PFSK-1 (cell line): ENCODE measurements around the gene SLC2A4.

Experiments
- FOXP2 ChIP-seq: optimal IDR thresholded peaks from 2 replicates; pipeline ENCODE3; 2011; ENCODE audit warnings: borderline replicate concordance, control low read depth, inconsistent platforms; ENCODE audit not compliant: insufficient read depth; ENCODE audit errors: extremely low read length, extremely low read depth
- POLR2AphosphoS5 ChIP-seq: IDR thresholded peaks from 2 replicates; pipeline ENCODE4 v1.6.1; 2012; ENCODE audit warnings: low read depth, mild to moderate bottlenecking, control low read depth, low read length, moderate library complexity
- SIN3A ChIP-seq: IDR thresholded peaks from 2 replicates; pipeline ENCODE4 v1.6.1; 2012; ENCODE audit warnings: mild to moderate bottlenecking, low read length, moderate library complexity, borderline replicate concordance; ENCODE audit not compliant: insufficient read depth
- TAF1 ChIP-seq: IDR thresholded peaks from 2 replicates; pipeline ENCODE4 v1.6.1; 2012; ENCODE audit warnings: low read length, control low read depth, borderline replicate concordance; ENCODE audit not compliant: insufficient read depth
- TF ChIP-seq, protein P1 (sequence below), 2 experiments: IDR thresholded peaks; 2 replicates each; pipeline versions ENCODE4 v1.6.1 to v1.8.0; 2011 to 2012; ENCODE audit warnings: low read depth in 2 of 2, low read length in 2 of 2, control low read depth in 1 of 2, inconsistent platforms in 1 of 2, mild to moderate bottlenecking in 1 of 2, moderate library complexity in 1 of 2; ENCODE audit not compliant: insufficient read depth in 1 of 2

Gene SLC2A4

DNA sequence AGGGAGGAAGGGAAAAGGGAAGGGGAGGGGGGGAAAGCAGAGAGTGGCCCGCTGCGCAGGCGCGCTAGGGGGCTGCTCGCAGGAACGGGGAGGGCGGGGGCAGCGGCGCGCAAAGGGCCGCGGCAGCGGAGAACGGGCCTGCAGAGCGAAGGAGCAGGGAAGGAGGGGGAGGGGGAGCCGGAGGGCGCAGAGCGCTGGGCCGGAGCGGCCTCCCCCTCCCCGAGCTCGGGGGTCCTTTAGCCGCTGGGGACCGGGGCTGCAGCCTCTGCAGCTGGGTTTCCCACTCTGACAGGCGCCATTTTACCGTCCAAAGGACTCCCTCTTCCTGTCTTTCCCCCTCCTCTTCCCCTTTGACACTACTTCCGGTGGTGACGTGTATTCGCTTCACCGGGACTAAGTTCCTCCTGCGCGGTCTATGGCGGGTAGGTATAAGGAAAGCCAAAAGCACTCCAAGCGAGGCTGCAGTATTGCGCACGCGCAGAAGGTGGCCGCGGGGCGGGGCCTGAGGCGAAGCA lies 29.8 kb upstream of the SLC2A4 start, which contains the start of gene CTDNEP1:
Gene CTDNEP1, minus strand, starts transcription at position 74 of the 515 bp plus-strand sequence. CDS start 438 bp downstream, outside the sequence.
- TF ChIP-seq, protein P1, sequence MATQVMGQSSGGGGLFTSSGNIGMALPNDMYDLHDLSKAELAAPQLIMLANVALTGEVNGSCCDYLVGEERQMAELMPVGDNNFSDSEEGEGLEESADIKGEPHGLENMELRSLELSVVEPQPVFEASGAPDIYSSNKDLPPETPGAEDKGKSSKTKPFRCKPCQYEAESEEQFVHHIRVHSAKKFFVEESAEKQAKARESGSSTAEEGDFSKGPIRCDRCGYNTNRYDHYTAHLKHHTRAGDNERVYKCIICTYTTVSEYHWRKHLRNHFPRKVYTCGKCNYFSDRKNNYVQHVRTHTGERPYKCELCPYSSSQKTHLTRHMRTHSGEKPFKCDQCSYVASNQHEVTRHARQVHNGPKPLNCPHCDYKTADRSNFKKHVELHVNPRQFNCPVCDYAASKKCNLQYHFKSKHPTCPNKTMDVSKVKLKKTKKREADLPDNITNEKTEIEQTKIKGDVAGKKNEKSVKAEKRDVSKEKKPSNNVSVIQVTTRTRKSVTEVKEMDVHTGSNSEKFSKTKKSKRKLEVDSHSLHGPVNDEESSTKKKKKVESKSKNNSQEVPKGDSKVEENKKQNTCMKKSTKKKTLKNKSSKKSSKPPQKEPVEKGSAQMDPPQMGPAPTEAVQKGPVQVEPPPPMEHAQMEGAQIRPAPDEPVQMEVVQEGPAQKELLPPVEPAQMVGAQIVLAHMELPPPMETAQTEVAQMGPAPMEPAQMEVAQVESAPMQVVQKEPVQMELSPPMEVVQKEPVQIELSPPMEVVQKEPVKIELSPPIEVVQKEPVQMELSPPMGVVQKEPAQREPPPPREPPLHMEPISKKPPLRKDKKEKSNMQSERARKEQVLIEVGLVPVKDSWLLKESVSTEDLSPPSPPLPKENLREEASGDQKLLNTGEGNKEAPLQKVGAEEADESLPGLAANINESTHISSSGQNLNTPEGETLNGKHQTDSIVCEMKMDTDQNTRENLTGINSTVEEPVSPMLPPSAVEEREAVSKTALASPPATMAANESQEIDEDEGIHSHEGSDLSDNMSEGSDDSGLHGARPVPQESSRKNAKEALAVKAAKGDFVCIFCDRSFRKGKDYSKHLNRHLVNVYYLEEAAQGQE (IDR thresholded peaks at IDR 0.05; ENCODE audit: insufficient read depth in 1 of 2, low read depth in 2 of 2, low read length in 2 of 2), result peak in 1 of 2 experiments; percentile 28; a peak in 1 of 4 replicates
- TF ChIP-seq POLR2AphosphoS5, result peak; percentile 42; the same call in 1 of the 2 replicates
- no peak for TF ChIP-seq SIN3A
- peak; percentile 71; the same call in 1 of the 2 replicates for TF ChIP-seq TAF1
- no peak for TF ChIP-seq FOXP2

DNA sequence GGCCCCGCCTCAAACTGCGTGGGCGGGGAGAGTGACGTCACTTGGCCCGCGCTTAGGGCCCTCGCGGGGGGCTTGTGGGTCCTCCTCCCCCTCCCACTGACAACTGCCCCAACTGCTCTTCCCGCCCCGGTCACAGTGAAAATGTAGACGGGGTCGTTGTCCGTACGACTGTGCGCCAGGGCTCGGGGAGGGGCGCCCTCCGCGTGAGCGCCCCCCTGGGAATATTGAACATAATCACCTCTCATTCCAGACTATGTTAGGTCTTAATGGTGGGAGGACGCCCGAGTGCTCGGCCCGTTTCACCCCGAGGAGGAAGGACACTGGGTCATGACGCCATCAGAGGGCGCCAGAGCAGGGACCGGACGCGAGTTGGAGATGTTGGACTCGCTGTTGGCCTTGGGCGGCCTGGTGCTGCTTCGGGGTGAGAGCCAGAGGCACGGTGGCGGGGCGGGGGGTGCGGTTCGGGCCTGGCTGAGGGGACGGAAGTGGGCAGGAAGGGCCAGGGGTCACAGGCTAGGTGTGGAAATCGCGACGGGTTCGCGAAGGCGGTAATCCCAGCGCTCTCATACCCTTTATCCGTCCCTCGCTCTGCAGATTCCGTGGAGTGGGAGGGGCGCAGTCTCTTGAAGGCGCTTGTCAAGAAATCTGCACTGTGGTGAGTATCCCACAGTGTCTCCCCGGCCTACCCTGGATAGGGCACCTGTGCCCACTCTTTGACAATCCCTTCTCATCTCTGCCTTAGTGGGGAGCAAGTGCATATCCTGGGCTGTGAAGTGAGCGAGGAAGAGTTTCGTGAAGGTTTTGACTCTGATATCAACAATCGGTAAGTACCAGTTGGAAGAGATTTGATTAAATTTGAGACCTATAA lies 29.1 kb upstream of the SLC2A4 start, which contains the start of gene ELP5:
Gene ELP5, plus strand, starts transcription at position 40 of the 868 bp plus-strand sequence. Its CDS starts 336 bp downstream, at position 376.
- TF ChIP-seq, protein P1 (IDR thresholded peaks at IDR 0.05; ENCODE audit: insufficient read depth in 1 of 2, low read depth in 2 of 2, low read length in 2 of 2), result peak in 1 of 2 experiments; percentile 68; a peak in 2 of 4 replicates
- 0 out of 2 replicates have a peak, but pooled peaks have one; percentile 74 for TF ChIP-seq SIN3A
- TF ChIP-seq POLR2AphosphoS5, result no peak; the same call in 1 of the 2 replicates
- peak; percentile 81 for TF ChIP-seq FOXP2
- TF ChIP-seq TAF1, result peak; percentile 67; the same call in 1 of the 2 replicates

DNA sequence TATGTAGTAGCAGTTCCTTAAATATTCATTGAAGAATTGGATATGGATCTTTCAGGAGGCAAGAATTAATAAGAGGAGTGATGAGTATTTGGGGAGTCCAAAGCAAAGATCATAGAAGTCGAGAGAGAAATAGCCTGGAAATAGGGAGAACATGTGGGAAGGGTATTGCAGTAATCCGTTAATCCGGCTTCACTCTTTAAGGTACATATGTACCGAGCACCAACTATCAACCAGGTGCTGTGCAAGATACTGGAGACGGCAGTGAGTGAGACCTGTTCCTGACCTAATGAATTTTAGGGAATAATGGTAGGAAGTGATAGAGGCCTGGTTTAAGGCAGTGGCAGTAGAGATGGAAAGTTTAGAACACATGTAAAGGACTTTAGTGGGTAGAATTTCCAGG lies 28.4 kb upstream of the SLC2A4 start:
- no peak for TF ChIP-seq SIN3A
- TF ChIP-seq TAF1, result no peak

DNA sequence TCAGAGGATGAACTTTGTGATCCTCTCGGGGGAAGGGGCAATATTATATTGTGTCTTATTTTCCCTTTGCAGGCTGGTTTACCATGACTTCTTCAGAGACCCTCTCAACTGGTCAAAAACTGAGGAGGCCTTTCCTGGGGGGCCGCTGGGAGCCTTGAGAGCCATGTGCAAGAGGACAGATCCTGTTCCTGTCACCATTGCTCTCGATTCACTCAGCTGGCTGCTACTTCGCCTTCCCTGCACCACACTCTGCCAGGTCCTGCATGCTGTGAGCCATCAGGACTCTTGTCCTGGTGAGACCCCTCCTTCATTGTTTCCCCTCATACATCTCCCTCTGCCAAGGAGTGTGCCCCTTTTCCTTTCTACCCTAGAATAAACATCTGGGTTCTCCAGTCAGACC lies 27.0 kb upstream of the SLC2A4 start:
- no peak for TF ChIP-seq POLR2AphosphoS5
- no peak for TF ChIP-seq FOXP2
- no peak for TF ChIP-seq SIN3A
- TF ChIP-seq, protein P1 (IDR thresholded peaks at IDR 0.05; ENCODE audit: insufficient read depth in 1 of 2, low read depth in 2 of 2, low read length in 2 of 2), result no peak

DNA sequence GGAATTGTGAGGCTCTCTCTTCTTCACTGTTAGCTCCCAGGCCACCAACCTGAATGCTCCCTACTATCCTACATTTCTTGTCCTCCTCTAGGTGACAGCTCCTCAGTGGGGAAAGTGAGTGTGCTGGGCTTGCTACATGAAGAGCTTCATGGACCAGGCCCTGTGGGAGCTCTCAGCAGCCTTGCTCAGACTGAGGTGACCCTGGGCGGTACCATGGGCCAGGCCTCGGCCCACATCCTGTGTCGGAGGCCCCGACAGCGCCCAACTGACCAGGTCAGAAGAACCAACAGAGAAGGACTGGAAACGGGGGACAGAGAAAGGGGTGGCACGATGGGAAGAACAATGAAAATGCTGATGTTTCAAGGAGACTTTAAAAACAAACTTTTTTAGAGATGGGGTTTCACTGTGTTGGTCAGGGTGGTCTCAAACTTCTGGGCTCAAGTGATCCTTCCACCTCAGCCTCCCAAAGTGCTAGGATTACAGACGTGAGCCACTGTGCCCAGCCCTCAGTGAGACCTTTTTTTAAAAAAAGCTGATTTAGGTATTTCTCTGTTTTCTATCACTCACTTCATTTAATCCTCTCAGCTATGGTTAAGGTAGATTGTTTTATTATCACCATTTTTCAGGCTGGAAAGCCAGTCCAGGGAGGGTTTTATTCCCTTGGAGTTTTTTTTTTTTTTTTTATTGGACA lies 24.6 kb upstream of the SLC2A4 start:
- no peak; the same call in 1 of the 2 replicates for TF ChIP-seq POLR2AphosphoS5
- no peak for TF ChIP-seq TAF1
- no peak for TF ChIP-seq SIN3A
- no peak for TF ChIP-seq FOXP2
- TF ChIP-seq, protein P1 (IDR thresholded peaks at IDR 0.05; ENCODE audit: insufficient read depth in 1 of 2, low read depth in 2 of 2, low read length in 2 of 2), result no peak
